Measurements from ENCODE around the gene MUSK.

GRCh38 chr9:110659891-110660541 is 8.6 kb upstream of the MUSK start:
- TF ChIP-seq CTCF (IDR thresholded peaks at IDR 0.05) (no peak), MYBL2 (CRISPR knock-in tag; IDR thresholded peaks at IDR 0.05) (no peak), ZNF317 (CRISPR knock-in tag; IDR thresholded peaks at IDR 0.05; ENCODE audit: borderline replicate concordance, low read depth) (no peak), ZNF121 (CRISPR knock-in tag; IDR thresholded peaks at IDR 0.05) (no peak), ZNF263 (CRISPR knock-in tag; IDR thresholded peaks at IDR 0.05; ENCODE audit: low read depth) (no peak), NR2C2 (CRISPR knock-in tag; IDR thresholded peaks at IDR 0.05) (no peak), ATF2 (CRISPR knock-in tag; IDR thresholded peaks at IDR 0.05; ENCODE audit: borderline replicate concordance, low read depth) (no peak)
